Measurements from ENCODE around the gene DGKI.
A peak's percentile ranks its signal among the peaks of the same experiment; 100 is the strongest.

Gene DGKI

GRCh38 chr7:137636376-137636775, 210.4 kb downstream of the DGKI start:
- no peak for DNase-seq

- no peak for DNase-seq
These were observed 210.9 kb downstream of the DGKI start for GRCh38 chr7:137635874-137636273.

DNA sequence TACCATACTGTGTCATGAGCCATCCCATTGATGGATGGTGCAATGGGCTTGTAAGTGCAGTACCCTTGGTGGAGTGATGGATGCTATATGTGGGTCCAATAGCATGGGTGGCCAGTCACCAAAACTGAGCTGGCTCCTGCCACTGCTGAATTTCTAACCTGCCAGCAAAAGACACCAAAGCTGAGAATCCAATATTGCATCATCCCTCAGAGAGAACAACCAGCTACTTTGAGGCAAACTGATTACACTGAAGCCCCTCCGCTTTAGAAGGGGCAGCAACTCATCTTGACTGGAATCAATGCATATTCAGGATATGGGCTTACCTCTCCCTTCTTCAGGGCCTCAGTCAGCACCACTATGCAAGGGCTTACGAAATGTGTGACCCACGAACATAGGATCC, 211.6 kb downstream of the DGKI start:
- DNase-seq: no peak

DNA sequence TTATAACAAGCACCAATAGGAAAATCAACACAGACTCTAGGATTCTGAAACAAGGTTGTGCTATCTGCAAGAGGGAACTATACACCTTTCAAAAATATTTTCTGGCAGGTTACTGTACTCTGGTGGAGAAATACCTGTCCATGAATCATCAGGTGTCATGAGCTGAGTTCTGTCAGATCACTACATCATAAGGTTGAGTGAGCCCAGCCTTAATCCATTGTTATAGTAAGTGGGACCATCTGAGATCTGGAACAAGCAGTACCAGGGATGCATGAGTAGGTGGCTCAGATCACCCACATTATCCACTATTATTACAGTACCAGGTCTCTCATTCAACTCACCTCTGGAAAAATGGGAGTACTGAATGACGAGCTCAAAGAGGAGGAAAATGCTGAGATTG, 212.4 kb downstream of the DGKI start:
- DNase-seq: no peak

- DNase-seq: no peak
These were observed 213.6 kb downstream of the DGKI start for GRCh38 chr7:137633133-137633532.

- no peak for DNase-seq
These were observed 218.6 kb downstream of the DGKI start for GRCh38 chr7:137628216-137628615.

- peak; percentile 9 for DNase-seq
These were observed 220.2 kb downstream of the DGKI start for GRCh38 chr7:137626469-137627067.

DNA sequence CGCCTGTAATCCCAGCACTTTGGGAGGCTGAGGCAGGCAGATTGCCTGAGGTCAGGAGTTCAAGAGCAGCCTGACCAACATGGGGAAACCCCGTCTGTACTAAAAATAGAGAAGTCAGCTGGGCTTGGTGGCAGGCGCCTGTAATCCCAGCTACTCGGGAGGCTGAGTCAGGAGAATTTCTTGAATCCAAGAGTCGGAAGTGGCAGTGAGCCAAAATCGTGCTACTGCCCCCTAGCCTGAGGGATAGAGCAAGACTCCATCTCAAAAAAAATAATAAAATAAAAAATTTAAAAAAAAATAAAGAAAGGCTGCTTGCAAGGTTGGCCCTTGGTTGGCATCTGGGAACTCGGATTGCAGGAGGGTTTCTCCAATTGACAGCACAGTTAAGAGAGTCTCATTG, 221.6 kb downstream of the DGKI start:
- DNase-seq: no peak

DNA sequence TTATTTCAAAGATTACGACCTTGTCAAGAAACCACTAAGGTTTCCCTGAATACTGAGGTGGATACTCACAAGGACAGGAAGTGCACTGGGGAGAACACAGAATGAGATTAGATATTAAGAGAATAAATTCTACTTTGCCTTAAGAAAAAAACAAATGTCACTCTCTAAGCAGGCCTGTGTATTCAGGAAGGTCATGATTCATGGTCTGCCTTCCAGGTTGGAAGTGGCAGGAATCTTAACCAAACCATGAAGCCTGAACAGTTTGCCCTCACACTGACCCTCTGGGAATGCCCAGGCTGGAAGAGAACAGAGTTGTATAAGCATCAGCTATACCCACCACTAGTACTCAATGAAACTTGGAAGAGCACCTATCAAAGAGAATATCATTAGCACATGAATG, 227.6 kb downstream of the DGKI start:
- DNase-seq: no peak

DNA sequence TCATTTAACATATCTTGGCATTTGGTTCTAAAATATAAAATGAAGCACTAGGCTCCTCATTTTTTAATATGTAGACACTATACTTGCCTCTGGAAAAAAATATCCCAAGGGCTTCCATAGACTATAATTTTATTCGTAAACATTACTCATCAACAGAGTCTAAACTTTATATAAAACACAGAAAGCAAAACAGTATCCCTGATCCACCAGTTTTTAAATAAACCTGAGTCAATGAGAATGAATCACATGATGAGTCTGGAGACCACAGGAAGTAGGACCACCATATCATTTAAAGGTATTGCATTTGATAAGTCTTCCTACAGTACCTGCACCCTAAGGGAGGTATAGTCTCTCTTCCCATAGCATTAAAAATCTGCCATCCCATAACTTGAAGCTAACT, 228.0 kb downstream of the DGKI start:
- DNase-seq: no peak

DNA sequence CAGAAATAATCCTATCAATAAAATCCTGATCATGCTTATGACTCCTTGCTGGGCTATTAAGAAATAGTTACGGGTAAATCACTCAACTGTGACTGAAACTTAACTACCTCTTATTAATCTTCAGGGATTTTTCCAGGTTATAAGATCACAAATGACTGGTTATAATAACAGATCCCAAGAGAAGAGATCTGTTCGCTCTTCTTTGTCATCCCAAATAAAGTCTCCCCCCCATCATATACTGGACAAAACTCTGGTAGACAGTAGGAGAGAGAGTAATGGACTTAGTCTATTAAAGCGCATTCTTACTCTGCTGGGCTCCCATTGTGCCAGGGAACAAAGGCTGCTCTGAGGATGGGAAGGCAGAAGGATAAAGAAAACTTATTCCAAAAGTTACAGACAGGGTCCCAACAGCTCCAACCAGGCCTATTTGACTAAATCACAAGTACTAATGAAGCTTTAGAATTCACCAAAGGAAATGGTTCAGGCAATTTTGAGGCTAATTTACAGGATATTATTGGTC, 233.7 kb downstream of the DGKI start:
- no peak for DNase-seq

- DNase-seq: no peak
These were observed 235.2 kb downstream of the DGKI start for GRCh38 chr7:137611606-137612005.

DNA sequence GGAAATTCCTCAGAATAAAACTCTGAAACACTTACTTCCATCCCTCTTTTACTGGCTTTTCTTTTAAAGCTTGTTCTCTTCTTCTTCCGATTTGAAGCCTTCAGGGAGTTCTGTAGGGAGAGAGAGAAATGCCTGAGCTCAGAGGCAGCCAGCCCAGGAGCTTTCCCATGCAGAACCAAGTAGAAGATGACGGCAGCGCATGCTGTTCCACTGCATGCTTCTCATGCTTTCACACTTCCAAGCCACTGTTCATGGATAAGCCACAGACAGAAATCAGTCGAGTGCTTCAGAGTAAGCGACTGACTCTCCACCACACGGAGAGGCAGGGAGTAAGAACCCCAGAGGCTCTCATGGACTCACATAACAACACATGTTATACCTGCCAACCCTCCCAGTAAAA, 237.3 kb downstream of the DGKI start:
- DNase-seq: no peak

- DNase-seq: no peak
These were observed 240.6 kb downstream of the DGKI start for GRCh38 chr7:137606061-137606674.

DNA sequence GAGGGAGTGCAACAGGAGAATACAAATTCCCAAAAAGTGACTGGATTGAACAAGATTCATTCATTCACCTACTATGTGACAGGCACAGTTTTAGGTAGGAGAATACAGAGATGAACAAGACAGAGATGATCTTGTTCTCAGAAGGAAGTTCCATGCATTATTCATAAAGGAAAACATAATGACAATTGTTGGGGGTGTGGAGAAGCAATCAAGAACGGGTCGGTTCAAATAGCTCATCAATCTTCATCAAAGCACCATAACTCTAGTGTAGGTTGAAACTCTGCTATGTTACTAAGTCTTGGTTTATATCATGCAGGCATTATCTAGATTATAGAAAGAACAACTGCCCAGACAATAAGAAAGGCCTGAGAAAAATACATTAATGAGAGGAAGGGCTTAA, 243.7 kb downstream of the DGKI start:
- DNase-seq: no peak

GRCh38 chr7:137601642-137602041, 245.1 kb downstream of the DGKI start:
- DNase-seq: no peak

DNA sequence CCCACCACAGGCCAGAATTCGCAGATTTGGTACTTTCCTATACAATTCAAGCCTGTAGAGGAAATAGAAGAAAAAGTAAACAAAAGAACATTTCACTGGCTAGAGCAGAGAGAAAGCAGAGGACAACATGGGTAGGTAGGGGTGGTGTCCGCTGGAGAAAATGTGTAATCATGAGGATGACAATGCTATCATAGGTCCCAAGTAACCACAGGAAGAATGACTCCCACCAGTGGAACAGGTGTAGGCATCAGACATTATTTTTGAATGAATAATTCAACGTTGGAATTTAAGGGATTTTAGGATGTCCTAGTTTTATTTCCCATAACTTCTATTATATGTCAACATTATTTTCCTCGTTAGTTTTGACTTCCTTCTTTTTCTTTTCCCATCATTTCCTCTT, 248.9 kb downstream of the DGKI start:
- no peak for DNase-seq

- DNase-seq: no peak
These were observed 253.6 kb downstream of the DGKI start for GRCh38 chr7:137593115-137593711.

- peak; percentile 41 for DNase-seq
These were observed 254.4 kb downstream of the DGKI start for GRCh38 chr7:137592232-137592896.

DNA sequence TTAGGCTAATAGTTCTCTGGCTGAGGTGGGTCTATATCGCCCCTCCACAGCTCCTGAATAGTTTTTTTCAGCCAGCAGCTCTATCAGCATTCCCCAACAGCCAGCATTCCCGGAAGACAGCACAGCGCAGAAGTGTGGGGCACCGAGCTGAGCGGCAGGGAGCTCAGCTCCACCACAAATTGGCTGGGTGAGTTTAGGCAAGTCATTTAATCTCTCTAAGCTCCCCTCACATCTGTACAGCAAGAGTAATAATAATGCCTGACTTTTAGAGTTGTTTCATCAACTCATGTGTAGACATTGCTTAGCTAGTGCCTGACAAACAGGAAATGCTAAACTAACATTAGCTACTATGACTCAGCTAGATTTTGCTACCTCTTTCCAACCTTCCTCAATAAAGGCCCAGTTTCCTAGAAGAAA, 255.3 kb downstream of the DGKI start:
- no peak for DNase-seq

- DNase-seq: no peak
These were observed 255.9 kb downstream of the DGKI start for GRCh38 chr7:137590756-137591305.

GRCh38 chr7:137590071-137590755, 256.6 kb downstream of the DGKI start:
- DNase-seq: no peak

DNA sequence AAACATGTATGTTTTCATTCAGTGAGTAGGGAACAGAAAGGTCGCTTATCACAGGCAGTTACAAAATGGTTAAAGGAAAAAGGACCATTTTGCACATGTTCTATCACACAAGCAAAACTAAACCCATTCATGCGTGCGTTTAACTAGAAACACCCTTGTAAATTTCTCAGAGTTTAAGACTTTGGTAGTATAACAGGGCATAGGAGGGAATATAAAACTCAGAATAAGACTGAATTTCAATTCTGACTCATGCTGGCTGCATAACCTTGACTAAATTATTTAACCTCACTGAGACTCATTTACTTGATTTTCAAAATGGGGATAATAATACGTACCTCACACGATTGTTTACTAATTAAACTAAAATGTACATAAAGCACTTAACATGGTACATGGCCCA, 259.4 kb downstream of the DGKI start:
- DNase-seq: no peak
